ENCODE results near the gene HACD2. TPM values are rescaled to one million over a fixed set of nuclear protein-coding genes. Genes with fewer than 3 reads are reported as not detected.

Gene HACD2
- total RNA-seq, 1 donor from 2014 or later = 35.9 TPM

DNA sequence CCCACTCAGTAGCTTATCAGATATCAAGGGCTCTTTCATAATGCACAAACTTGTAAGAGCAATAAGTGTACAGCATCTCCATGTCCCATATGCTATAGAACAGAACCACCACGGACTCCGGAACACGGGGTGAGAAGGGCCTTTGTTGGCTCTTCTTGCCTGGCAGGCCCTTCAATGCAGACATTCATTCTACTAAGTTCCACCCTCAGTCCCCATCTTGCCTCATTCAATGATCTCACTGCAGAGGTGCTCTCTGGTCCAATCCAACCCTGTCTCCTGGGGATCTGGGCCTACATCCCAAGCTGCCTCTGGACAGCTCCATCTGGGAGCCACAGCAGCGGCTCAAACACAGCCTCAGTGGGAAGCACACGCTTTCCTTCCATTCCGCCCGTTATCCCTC is 16.8 kb downstream of the HACD2 start:
- Histone ChIP-seq H3K9ac (no peak overlapping the region), H3K9me3 (ENCODE audit: low read depth) (no peaks in the 10 kb centered on the region), H3K36me3 (no peaks in the 10 kb centered on the region), H3K79me2 (ENCODE audit: low read depth) (peaks cover 11% of the 10 kb centered on the region), H2AFZ (replicated peaks) (no peak overlapping the region), H3K4me3 (no peak overlapping the region), H3K4me1 (peaks cover 6% of the 10 kb centered on the region), H3F3A (ENCODE audit: low read depth) (peaks cover 4% of the 10 kb centered on the region), H4K20me1 (ENCODE audit: low read depth) (peaks cover 9% of the 10 kb centered on the region), H3K27ac (no peak overlapping the region), H3K4me2 (no peak overlapping the region), H3K27me3 (no peaks in the 10 kb centered on the region)
- H3K36me3 Mint-ChIP-seq = peaks cover 10% of the 10 kb centered on the region
- DNase-seq (ENCODE audit: low spot score) = no peak
- no peak overlapping the region for H3K27ac Mint-ChIP-seq
- no peaks in the 10 kb centered on the region for H3K9me3 Mint-ChIP-seq
- H3K27me3 Mint-ChIP-seq (ENCODE audit: insufficient read depth, low read depth) = peaks cover 2% of the 10 kb centered on the region
- H3K4me3 Mint-ChIP-seq = no peak overlapping the region
- peaks cover 9% of the 10 kb centered on the region for H3K4me1 Mint-ChIP-seq
- TF ChIP-seq, protein P1, sequence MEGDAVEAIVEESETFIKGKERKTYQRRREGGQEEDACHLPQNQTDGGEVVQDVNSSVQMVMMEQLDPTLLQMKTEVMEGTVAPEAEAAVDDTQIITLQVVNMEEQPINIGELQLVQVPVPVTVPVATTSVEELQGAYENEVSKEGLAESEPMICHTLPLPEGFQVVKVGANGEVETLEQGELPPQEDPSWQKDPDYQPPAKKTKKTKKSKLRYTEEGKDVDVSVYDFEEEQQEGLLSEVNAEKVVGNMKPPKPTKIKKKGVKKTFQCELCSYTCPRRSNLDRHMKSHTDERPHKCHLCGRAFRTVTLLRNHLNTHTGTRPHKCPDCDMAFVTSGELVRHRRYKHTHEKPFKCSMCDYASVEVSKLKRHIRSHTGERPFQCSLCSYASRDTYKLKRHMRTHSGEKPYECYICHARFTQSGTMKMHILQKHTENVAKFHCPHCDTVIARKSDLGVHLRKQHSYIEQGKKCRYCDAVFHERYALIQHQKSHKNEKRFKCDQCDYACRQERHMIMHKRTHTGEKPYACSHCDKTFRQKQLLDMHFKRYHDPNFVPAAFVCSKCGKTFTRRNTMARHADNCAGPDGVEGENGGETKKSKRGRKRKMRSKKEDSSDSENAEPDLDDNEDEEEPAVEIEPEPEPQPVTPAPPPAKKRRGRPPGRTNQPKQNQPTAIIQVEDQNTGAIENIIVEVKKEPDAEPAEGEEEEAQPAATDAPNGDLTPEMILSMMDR (IDR thresholded peaks at IDR 0.05) = no peak
- no peak for TF ChIP-seq EZH2 (IDR thresholded peaks at IDR 0.05)
- TF ChIP-seq EZH2phosphoT487 (IDR thresholded peaks at IDR 0.05) = no peak

DNA sequence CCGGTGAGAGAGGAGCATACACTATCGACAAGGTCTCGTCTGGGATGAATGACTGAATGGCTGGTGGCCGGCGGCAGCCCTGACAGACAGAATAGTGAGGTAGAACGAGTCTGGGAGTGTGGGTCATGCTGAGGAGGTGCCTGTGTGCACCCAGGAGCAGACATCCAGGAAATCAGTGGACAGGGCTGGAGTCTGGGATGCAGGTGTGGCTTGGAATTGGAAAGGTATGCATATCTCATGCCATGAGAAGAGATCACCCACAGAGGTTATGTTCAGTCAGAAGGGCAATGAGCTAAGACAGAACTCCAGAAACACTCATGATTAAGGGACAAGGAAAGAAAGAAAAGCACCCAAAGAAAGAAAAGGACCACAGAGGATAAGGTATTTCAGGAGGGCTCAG is 20.8 kb downstream of the HACD2 start:
- H3K36me3 ChIP-seq = no peaks in the 10 kb centered on the region
- Mint-ChIP-seq H3K27me3 (ENCODE audit: insufficient read depth, low read depth) (peaks cover 2% of the 10 kb centered on the region), H3K36me3 (peaks cover 1% of the 10 kb centered on the region), H3K9me3 (no peaks in the 10 kb centered on the region), H3K27ac (no peak overlapping the region), H3K4me3 (no peak overlapping the region), H3K4me1 (no peaks in the 10 kb centered on the region)
- H2AFZ ChIP-seq (replicated peaks) = no peak overlapping the region
- H4K20me1 ChIP-seq (ENCODE audit: low read depth) = peaks cover 7% of the 10 kb centered on the region
- no peaks in the 10 kb centered on the region for H3K79me2 ChIP-seq (ENCODE audit: low read depth)
- H3F3A ChIP-seq (ENCODE audit: low read depth) = peaks cover 7% of the 10 kb centered on the region
- no peak for DNase-seq (ENCODE audit: low spot score)
- no peaks in the 10 kb centered on the region for H3K27me3 ChIP-seq
- H3K27ac ChIP-seq = no peak overlapping the region
- H3K4me1 ChIP-seq = no peaks in the 10 kb centered on the region
- TF ChIP-seq, protein P1 (IDR thresholded peaks at IDR 0.05) = no peak
- TF ChIP-seq EZH2phosphoT487 (IDR thresholded peaks at IDR 0.05) (no peak), EZH2 (IDR thresholded peaks at IDR 0.05) (no peak)
- no peak overlapping the region for H3K9ac ChIP-seq
- no peaks in the 10 kb centered on the region for H3K9me3 ChIP-seq (ENCODE audit: low read depth)
- no peak overlapping the region for H3K4me3 ChIP-seq
- no peak overlapping the region for H3K4me2 ChIP-seq

DNA sequence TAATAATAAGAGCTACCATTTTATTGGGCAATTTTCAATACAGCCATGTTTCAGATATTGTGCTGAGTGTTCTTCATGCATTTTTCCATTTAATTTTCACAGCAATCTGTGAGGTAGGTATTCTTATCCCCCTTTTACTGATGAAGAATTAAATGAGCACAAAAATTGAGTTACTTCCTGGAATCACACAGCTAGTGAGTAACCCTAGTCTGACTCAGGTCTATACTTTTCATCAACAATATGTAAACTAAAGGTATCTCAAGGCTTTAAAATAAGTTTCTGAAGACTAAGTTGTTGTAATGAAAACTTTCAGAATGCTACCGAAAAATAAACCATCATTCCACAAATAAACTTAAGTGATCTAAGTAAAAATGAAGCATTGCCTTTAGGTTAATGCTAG is 22.3 kb downstream of the HACD2 start:
- no peaks in the 10 kb centered on the region for H3K9me3 ChIP-seq (ENCODE audit: low read depth)
- no peaks in the 10 kb centered on the region for H3K79me2 ChIP-seq (ENCODE audit: low read depth)
- no peak overlapping the region for H2AFZ ChIP-seq (replicated peaks)
- peaks cover 7% of the 10 kb centered on the region for H3F3A ChIP-seq (ENCODE audit: low read depth)
- Mint-ChIP-seq H3K4me3 (no peak overlapping the region), H3K27ac (no peak overlapping the region), H3K4me1 (no peaks in the 10 kb centered on the region), H3K36me3 (no peaks in the 10 kb centered on the region), H3K27me3 (ENCODE audit: insufficient read depth, low read depth) (peaks cover 2% of the 10 kb centered on the region), H3K9me3 (no peaks in the 10 kb centered on the region)
- H3K9ac ChIP-seq = no peak overlapping the region
- no peak overlapping the region for H3K27ac ChIP-seq
- no peak for TF ChIP-seq EZH2phosphoT487 (IDR thresholded peaks at IDR 0.05)
- no peak for TF ChIP-seq EZH2 (IDR thresholded peaks at IDR 0.05)
- TF ChIP-seq, protein P1 (IDR thresholded peaks at IDR 0.05) = no peak
- H3K36me3 ChIP-seq = no peaks in the 10 kb centered on the region
- H3K4me2 ChIP-seq = no peak overlapping the region
- no peaks in the 10 kb centered on the region for H3K4me1 ChIP-seq
- no peak for DNase-seq (ENCODE audit: low spot score)
- no peak overlapping the region for H3K4me3 ChIP-seq
- peaks cover 7% of the 10 kb centered on the region for H4K20me1 ChIP-seq (ENCODE audit: low read depth)
- H3K27me3 ChIP-seq = no peaks in the 10 kb centered on the region
